Nasal cavity respiratory epithelium epithelial cell of viscerocranial mucosa (primary cell): Measurements from ENCODE around the gene KRTAP8-1. TPM values are rescaled to one million over a fixed set of nuclear protein-coding genes. Genes with fewer than 3 reads are reported as not detected.

Experiments
- total RNA-seq: library from RNA; depleted of rRNA; stranded (reverse); fragments of >200 nt; gene quantifications from 2 replicates; pipeline ENCODE4 v1.2.3, GENCODE V29; 2014

Gene KRTAP8-1, protein sequence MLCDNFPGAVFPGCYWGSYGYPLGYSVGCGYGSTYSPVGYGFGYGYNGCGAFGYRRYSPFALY
- total RNA-seq: not detected in 2 replicates

DNA sequence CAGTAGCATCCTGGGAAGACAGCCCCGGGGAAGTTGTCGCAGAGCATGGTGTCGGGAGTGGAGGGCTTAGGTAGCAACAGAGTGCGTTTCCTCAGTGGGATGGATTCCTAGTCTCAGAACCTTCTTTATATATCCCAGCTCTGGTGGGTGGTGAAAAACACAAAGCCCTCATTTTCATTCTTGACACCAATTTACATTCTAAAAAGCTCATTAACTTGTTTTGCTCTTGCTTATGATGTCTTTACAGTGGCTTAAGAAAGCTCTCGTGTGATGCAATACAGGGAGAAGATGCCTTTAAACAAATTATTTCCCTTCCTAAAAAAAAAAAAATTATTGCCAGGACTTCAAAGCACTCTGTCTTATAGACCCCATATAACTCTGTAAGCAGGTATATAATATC, at the start of gene KRTAP8-1:
Gene KRTAP8-1 (minus strand): TSS at position 101 of the 400 bp plus-strand sequence. CDS start 54 bp downstream, at position 47.

DNA sequence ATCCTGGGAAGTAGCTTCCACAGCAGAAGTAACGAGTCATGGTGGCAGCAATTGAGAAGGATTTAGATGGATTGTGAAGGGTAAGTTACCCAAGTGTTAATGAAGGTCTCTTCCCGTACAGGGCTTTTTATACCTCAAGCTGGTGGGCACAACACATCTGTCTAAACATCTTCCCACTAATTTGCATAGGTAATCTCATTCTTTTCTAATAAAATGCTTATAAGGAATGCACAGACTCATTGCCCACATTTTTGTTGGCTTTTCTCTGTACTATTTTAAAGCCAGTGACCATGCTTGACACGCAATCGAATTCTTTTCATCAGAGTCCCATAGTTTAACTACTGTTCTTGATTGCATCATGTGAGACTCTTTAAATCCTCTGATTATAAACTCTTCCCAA, 16.6 kb upstream of the KRTAP8-1 start, which contains the start of gene KRTAP7-1:
Gene KRTAP7-1 (minus strand): TSS at position 101 of the 400 bp plus-strand sequence. CDS start 61 bp downstream, at position 40.

Other genes starting within 250 kb of the KRTAP8-1 start
- not detected in 2 replicates for gene KRTAP22-2, start 222.9 kb downstream of the KRTAP8-1 start, total RNA-seq
- not detected in 2 replicates for gene KRTAP6-3, start 220.8 kb downstream of the KRTAP8-1 start, total RNA-seq
- gene KRTAP6-2, start 214.4 kb downstream of the KRTAP8-1 start, total RNA-seq: not detected in 2 replicates
- gene KRTAP22-1, start 212.2 kb downstream of the KRTAP8-1 start, total RNA-seq: not detected in 2 replicates
- not detected in 2 replicates for gene KRTAP6-1, start 199.3 kb downstream of the KRTAP8-1 start, total RNA-seq
- not detected in 2 replicates for gene KRTAP20-1, start 196.8 kb downstream of the KRTAP8-1 start, total RNA-seq
- not detected in 2 replicates for gene KRTAP20-4, start 192.6 kb downstream of the KRTAP8-1 start, total RNA-seq
- not detected in 2 replicates for gene KRTAP20-2, start 178.1 kb downstream of the KRTAP8-1 start, total RNA-seq
- not detected in 2 replicates for gene KRTAP20-3, start 170.4 kb downstream of the KRTAP8-1 start, total RNA-seq
- gene KRTAP21-3, start 94.5 kb downstream of the KRTAP8-1 start, total RNA-seq: not detected in 2 replicates
- not detected in 2 replicates for gene KRTAP21-2, start 66.0 kb downstream of the KRTAP8-1 start, total RNA-seq
- not detected in 2 replicates for gene KRTAP21-1, start 57.8 kb downstream of the KRTAP8-1 start, total RNA-seq
- not detected in 2 replicates for gene KRTAP7-1, start 16.5 kb upstream of the KRTAP8-1 start, total RNA-seq
- gene KRTAP11-1, start 68.3 kb upstream of the KRTAP8-1 start, total RNA-seq: not detected in 2 replicates
- not detected in 2 replicates for gene KRTAP19-8, start 225.2 kb upstream of the KRTAP8-1 start, total RNA-seq